Measurements from ENCODE around the gene COBL. TPM values are rescaled to one million over a fixed set of nuclear protein-coding genes. Genes with fewer than 3 reads are reported as not detected.

COBL gene
- total RNA-seq, 1 donor from 2014 or later, result 53.2 TPM

DNA sequence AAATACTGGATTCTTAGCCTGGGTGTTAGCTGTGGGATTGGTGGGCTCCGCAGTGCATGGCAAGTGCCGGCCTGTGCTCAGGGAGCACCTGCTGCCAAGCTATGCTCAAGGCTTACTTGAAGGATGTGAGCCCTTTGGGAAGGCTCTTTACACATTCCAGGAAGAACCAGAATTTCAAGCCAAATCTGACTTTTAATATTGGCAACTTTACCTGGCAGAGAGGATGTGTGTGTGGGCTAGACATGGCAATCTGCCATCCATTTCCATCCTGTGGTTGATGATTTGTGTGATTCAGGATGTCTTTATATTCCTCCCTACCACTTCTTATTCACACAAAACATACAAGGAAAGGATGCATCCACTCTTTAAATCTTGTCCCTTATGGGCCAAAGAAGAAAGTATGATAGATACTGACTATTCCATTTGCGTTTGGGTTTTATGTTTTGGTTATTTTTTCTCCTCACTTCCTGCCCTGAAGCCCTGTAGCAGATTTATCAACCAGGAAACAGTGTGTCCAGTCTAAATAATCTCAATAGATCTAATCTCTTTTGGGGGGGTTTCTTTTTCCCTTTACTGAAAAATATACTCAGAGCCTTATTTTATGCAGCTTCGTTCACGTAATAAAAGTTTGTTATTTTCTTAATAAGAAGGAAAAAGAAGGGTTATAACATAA lies 247.1 kb downstream of the COBL start:
- H3K4me1 ChIP-seq (ENCODE audit: control insufficient read depth in 3 of 3, insufficient read depth in 3 of 3, low read length in 3 of 3), result peaks cover 3 to 9% (median 4%) of the 10 kb centered on the region in 3 donors
- peak overlapping the region; percentile 33 for H3K27ac ChIP-seq (ENCODE audit: low read depth, low read length)
- no peaks in the 10 kb centered on the region for H3K9me3 ChIP-seq (ENCODE audit: control insufficient read depth in 3 of 3, low read length in 3 of 3)
- H3K9ac ChIP-seq (ENCODE audit: low read depth in 1 of 3, low read length in 3 of 3), result no peak overlapping the region
- H3K36me3 ChIP-seq (ENCODE audit: control insufficient read depth in 3 of 3, insufficient read depth in 3 of 3, low read length in 3 of 3), result no peaks in the 10 kb centered on the region
- H3K4me3 ChIP-seq (ENCODE audit: low read length in 3 of 3), result no peak overlapping the region
- H3K27me3 ChIP-seq (ENCODE audit: control insufficient read depth in 3 of 3, insufficient read depth in 3 of 3, low read length in 3 of 3), result no peaks in the 10 kb centered on the region

DNA sequence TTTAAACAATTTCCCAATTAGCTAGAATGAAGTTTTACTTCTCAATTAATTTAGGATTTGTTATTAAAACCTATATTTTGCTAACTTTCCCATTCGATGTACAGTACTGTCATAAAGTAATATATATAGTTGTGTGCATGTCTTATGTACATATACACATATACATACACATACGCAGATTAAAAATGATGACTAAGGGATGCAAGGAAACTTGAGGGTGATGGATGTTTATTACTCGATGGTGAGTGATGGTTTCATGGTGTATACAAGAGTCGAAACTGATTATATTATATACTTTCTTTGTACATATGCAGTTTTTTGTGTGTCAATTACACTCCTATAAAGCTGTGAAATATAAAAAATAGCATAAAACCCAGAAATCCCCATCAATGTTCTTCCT lies 248.2 kb downstream of the COBL start:
- H3K27ac ChIP-seq (ENCODE audit: low read depth, low read length), result no peak overlapping the region
- H3K4me3 ChIP-seq (ENCODE audit: low read length in 3 of 3), result no peak overlapping the region
- H3K27me3 ChIP-seq (ENCODE audit: control insufficient read depth in 3 of 3, insufficient read depth in 3 of 3, low read length in 3 of 3), result no peaks in the 10 kb centered on the region
- H3K36me3 ChIP-seq (ENCODE audit: control insufficient read depth in 3 of 3, insufficient read depth in 3 of 3, low read length in 3 of 3), result no peaks in the 10 kb centered on the region
- H3K4me1 ChIP-seq (ENCODE audit: control insufficient read depth in 3 of 3, insufficient read depth in 3 of 3, low read length in 3 of 3), result peaks cover 3 to 9% (median 4%) of the 10 kb centered on the region in 3 donors
- no peaks in the 10 kb centered on the region for H3K9me3 ChIP-seq (ENCODE audit: control insufficient read depth in 3 of 3, low read length in 3 of 3)
- H3K9ac ChIP-seq (ENCODE audit: low read depth in 1 of 3, low read length in 3 of 3), result no peak overlapping the region

DNA sequence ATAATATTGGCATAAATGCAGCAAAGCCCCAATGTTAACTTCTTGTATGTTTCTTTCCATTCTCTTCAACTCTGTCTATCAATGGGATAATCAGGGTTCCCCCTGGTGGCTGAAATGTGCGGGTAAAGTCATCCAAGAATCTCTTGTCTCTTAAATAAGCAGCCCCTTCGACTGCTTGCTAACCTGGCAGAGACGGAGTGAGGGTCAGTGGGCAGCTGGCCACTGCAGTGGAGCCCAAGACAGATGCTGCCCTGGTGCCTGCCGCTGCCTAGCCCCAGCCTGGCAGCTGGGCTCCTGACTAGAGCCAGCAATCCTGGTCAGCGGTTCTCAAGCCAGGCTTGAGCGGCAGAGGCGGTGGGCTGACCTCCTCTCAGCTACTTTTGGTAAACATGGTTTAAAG lies 248.9 kb downstream of the COBL start:
- no peak overlapping the region for H3K9ac ChIP-seq (ENCODE audit: low read depth in 1 of 3, low read length in 3 of 3)
- H3K4me1 ChIP-seq (ENCODE audit: control insufficient read depth in 3 of 3, insufficient read depth in 3 of 3, low read length in 3 of 3), result peaks cover 4 to 10% (median 4%) of the 10 kb centered on the region in 3 donors
- no peaks in the 10 kb centered on the region for H3K9me3 ChIP-seq (ENCODE audit: control insufficient read depth in 3 of 3, low read length in 3 of 3)
- H3K27me3 ChIP-seq (ENCODE audit: control insufficient read depth in 3 of 3, insufficient read depth in 3 of 3, low read length in 3 of 3), result no peaks in the 10 kb centered on the region
- H3K4me3 ChIP-seq (ENCODE audit: low read length in 3 of 3), result no peak overlapping the region
- no peak overlapping the region for H3K27ac ChIP-seq (ENCODE audit: low read depth, low read length)
- H3K36me3 ChIP-seq (ENCODE audit: control insufficient read depth in 3 of 3, insufficient read depth in 3 of 3, low read length in 3 of 3), result no peaks in the 10 kb centered on the region

DNA sequence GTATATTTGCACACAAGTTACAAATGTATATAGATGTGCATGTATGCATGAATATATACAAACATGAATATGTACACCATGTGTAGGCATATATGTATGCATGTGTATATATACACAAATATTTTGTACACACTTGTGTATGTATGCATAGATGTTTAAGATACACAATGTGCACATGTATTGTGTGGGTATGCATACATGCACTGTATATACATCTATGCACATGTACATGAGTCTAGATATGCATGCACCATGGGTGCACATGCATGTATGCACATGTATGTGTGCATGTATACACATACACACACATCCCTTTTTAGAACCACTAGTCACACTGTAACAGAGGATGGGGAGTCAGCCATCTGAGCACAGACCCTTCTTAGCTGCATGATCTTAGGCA lies 249.4 kb downstream of the COBL start:
- no peak overlapping the region for H3K27ac ChIP-seq (ENCODE audit: low read depth, low read length)
- no peak overlapping the region for H3K9ac ChIP-seq (ENCODE audit: low read depth in 1 of 3, low read length in 3 of 3)
- H3K36me3 ChIP-seq (ENCODE audit: control insufficient read depth in 3 of 3, insufficient read depth in 3 of 3, low read length in 3 of 3), result no peaks in the 10 kb centered on the region
- H3K4me3 ChIP-seq (ENCODE audit: low read length in 3 of 3), result no peak overlapping the region
- H3K9me3 ChIP-seq (ENCODE audit: control insufficient read depth in 3 of 3, low read length in 3 of 3), result no peaks in the 10 kb centered on the region
- H3K4me1 ChIP-seq (ENCODE audit: control insufficient read depth in 3 of 3, insufficient read depth in 3 of 3, low read length in 3 of 3), result peaks cover 4 to 15% (median 9%) of the 10 kb centered on the region in 3 donors
- H3K27me3 ChIP-seq (ENCODE audit: control insufficient read depth in 3 of 3, insufficient read depth in 3 of 3, low read length in 3 of 3), result no peaks in the 10 kb centered on the region

DNA sequence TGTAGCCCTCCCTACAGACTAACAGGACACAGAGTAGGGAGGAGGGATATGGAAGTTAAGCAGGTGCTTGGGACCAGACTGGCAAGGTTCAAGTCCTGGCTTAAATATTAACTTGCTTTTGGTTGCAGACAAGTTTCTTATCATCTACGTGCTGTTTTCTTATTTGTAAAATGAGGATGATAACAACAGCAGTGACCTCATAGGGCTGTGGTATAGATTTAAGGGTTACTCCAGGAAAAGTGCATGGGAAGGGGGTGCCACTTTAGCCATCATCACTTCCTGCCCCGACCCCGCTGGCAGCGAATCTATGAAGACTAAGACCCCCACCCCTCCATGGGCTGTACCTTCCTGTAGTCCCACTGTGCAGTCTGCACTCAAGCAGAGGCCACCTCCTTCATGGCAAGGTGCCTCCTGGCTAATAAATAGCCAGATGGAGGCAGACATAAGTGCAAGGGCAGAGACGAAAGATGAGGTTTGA lies 250.2 kb downstream of the COBL start:
- H3K27me3 ChIP-seq (ENCODE audit: control insufficient read depth in 3 of 3, insufficient read depth in 3 of 3, low read length in 3 of 3), result no peaks in the 10 kb centered on the region
- H3K9ac ChIP-seq (ENCODE audit: low read depth in 1 of 3, low read length in 3 of 3), result no peak overlapping the region
- no peaks in the 10 kb centered on the region for H3K9me3 ChIP-seq (ENCODE audit: control insufficient read depth in 3 of 3, low read length in 3 of 3)
- H3K4me1 ChIP-seq (ENCODE audit: control insufficient read depth in 3 of 3, insufficient read depth in 3 of 3, low read length in 3 of 3), result peaks cover 4 to 16% (median 12%) of the 10 kb centered on the region in 3 donors
- H3K4me3 ChIP-seq (ENCODE audit: low read length in 3 of 3), result no peak overlapping the region
- H3K27ac ChIP-seq (ENCODE audit: low read depth, low read length), result no peak overlapping the region
- no peaks in the 10 kb centered on the region for H3K36me3 ChIP-seq (ENCODE audit: control insufficient read depth in 3 of 3, insufficient read depth in 3 of 3, low read length in 3 of 3)

DNA sequence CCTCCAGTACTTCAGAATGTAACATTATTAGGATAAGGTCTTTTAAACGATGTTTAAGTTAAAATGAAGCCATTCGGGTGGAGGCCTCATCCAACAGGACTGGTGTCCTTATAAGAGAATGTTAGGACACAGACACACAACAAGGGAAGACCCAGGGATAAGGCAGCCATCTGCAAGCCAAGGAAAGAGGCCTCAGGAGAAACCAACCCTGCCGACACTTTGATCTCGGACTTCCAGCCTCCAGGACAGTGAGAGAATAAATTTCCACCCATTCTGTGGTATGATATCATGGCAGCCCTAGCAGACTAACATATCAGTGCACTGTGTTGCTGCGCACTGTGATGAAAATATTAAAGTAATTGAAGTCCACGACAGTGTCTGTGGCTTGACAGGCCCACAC lies 250.8 kb downstream of the COBL start:
- Histone ChIP-seq H3K9me3 (ENCODE audit: control insufficient read depth in 3 of 3, low read length in 3 of 3) (no peaks in the 10 kb centered on the region), H3K27me3 (ENCODE audit: control insufficient read depth in 3 of 3, insufficient read depth in 3 of 3, low read length in 3 of 3) (no peaks in the 10 kb centered on the region), H3K36me3 (ENCODE audit: control insufficient read depth in 3 of 3, insufficient read depth in 3 of 3, low read length in 3 of 3) (no peaks in the 10 kb centered on the region), H3K27ac (ENCODE audit: low read depth, low read length) (no peak overlapping the region), H3K4me1 (ENCODE audit: control insufficient read depth in 3 of 3, insufficient read depth in 3 of 3, low read length in 3 of 3) (peaks cover 4 to 16% (median 12%) of the 10 kb centered on the region in 3 donors), H3K4me3 (ENCODE audit: low read length in 3 of 3) (no peak overlapping the region), H3K9ac (ENCODE audit: low read depth in 1 of 3, low read length in 3 of 3) (no peak overlapping the region)

DNA sequence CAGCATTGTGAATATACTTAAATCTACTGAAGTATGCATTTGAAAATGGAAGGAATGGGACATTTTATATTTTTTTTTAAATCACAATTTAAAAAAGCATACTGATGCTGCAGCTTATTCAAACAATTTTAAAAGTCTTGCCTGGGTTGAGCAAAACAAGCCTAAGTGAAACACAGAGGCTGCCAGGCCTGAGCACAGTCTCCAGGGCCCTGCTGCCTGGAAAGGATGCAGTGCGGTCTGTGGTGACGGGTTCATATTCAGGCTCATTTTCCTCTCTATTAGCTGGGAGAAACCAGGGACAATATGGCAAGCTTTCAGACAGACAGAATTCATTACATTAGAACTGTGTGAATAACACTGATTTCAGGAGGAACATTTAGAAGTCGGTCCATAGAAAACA lies 251.9 kb downstream of the COBL start:
- Histone ChIP-seq H3K4me1 (ENCODE audit: control insufficient read depth in 3 of 3, insufficient read depth in 3 of 3, low read length in 3 of 3) (peaks cover 4 to 16% (median 12%) of the 10 kb centered on the region in 3 donors), H3K4me3 (ENCODE audit: low read length in 3 of 3) (no peak overlapping the region), H3K36me3 (ENCODE audit: control insufficient read depth in 3 of 3, insufficient read depth in 3 of 3, low read length in 3 of 3) (no peaks in the 10 kb centered on the region), H3K9ac (ENCODE audit: low read depth in 1 of 3, low read length in 3 of 3) (no peak overlapping the region), H3K27me3 (ENCODE audit: control insufficient read depth in 3 of 3, insufficient read depth in 3 of 3, low read length in 3 of 3) (no peaks in the 10 kb centered on the region), H3K9me3 (ENCODE audit: control insufficient read depth in 3 of 3, low read length in 3 of 3) (no peaks in the 10 kb centered on the region), H3K27ac (ENCODE audit: low read depth, low read length) (no peak overlapping the region)

DNA sequence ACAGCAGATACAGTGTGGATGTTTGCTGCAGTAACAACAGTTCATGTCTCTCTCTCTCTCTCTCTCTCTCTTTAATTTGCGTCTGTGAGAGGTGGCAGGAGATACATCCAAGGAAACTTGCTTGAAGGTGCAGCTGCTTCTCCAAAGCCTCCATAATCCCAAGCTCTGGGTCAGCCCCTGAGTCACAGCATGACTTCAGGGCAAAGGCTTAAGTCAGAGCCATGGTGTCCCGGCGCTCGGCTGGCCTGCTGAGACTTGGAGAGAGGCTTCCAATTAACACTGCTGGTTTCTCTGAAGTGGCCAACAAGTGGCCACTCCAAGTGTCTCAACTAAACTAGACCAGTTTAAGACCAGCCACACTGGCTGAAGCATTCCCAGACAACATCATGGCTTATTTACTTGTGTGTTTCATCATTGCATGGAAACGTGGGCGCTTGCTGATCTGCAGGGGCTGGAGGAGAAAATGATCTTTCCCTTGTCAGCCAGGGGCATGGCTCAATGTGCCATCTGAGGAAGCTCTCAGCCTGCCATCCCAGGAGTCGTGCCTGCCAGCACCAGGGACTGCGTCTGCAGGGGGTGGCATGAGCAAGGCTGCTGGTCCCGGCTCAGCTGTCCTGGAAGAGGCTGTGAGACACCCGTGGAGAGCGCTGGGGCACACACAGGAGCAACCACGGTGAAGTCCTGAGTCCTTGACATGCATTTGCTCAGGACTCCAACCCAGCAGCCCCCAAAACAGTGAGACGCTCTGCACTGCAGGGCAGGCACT lies 254.2 kb downstream of the COBL start:
- no peaks in the 10 kb centered on the region for H3K27me3 ChIP-seq (ENCODE audit: control insufficient read depth in 3 of 3, insufficient read depth in 3 of 3, low read length in 3 of 3)
- H3K4me1 ChIP-seq (ENCODE audit: control insufficient read depth in 3 of 3, insufficient read depth in 3 of 3, low read length in 3 of 3), result peaks cover 0 to 9% (median 7%) of the 10 kb centered on the region in 3 donors
- no peak overlapping the region for H3K4me3 ChIP-seq (ENCODE audit: low read length in 3 of 3)
- H3K27ac ChIP-seq (ENCODE audit: low read depth, low read length), result no peak overlapping the region
- H3K9me3 ChIP-seq (ENCODE audit: control insufficient read depth in 3 of 3, low read length in 3 of 3), result no peaks in the 10 kb centered on the region
- H3K9ac ChIP-seq (ENCODE audit: low read depth in 1 of 3, low read length in 3 of 3), result no peak overlapping the region
- no peaks in the 10 kb centered on the region for H3K36me3 ChIP-seq (ENCODE audit: control insufficient read depth in 3 of 3, insufficient read depth in 3 of 3, low read length in 3 of 3)

DNA sequence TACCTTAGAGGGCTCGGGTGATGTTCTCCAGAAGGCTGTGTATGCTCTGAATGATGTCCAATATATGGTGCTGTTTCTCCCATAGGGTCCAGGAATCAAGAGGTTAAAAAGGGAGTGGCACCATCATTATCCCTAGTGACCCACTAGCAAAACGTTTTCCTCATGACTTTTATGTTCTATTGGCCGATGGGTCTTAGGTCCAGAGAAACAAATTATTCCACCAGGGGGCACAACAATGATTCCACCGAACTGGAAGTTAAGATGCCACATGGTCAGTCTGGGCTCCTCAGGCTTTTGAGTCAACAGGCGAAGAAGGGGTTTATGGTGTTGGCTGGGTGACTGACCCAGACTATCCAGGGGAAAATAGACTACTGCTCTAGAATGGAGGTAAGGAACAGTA lies 256.1 kb downstream of the COBL start:
- Histone ChIP-seq H3K4me3 (ENCODE audit: low read length in 3 of 3) (no peak overlapping the region), H3K9ac (ENCODE audit: low read depth in 1 of 3, low read length in 3 of 3) (no peak overlapping the region), H3K4me1 (ENCODE audit: control insufficient read depth in 3 of 3, insufficient read depth in 3 of 3, low read length in 3 of 3) (peaks cover 0 to 9% (median 7%) of the 10 kb centered on the region in 3 donors), H3K36me3 (ENCODE audit: control insufficient read depth in 3 of 3, insufficient read depth in 3 of 3, low read length in 3 of 3) (no peaks in the 10 kb centered on the region), H3K27ac (ENCODE audit: low read depth, low read length) (no peak overlapping the region), H3K27me3 (ENCODE audit: control insufficient read depth in 3 of 3, insufficient read depth in 3 of 3, low read length in 3 of 3) (no peaks in the 10 kb centered on the region), H3K9me3 (ENCODE audit: control insufficient read depth in 3 of 3, low read length in 3 of 3) (no peaks in the 10 kb centered on the region)

DNA sequence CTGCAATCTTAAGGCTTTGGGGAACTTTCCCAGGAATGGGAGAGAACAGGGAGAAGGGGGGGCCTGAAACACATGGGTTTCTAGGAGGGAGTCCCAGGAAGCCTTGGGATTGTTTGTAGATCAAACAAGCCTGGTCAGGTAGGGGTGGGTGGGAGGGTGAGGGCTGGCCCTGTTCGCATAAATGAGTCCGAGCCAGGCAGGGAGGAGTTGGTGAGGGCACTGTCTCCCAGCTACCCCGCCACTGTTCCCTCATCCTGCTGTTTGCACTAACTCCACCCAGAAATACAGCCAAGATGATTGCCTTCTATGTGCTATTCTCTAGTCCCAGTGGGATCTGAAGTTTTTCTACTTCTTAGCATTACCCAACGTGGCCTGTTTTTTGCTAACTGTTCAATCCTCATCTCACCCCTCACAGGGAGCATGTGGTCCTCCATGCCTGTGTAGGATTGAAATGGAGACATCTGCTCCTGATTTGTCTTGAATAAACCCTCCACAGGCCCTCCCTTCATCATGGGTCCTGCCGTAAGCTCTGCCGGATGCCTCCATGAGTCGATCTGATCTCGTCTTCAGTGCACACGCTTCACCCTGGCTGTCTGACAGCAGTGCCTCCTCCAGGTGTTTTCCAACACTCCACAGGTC lies 257.0 kb downstream of the COBL start:
- H3K9me3 ChIP-seq (ENCODE audit: control insufficient read depth in 3 of 3, low read length in 3 of 3), result no peaks in the 10 kb centered on the region
- H3K4me1 ChIP-seq (ENCODE audit: control insufficient read depth in 3 of 3, insufficient read depth in 3 of 3, low read length in 3 of 3), result peaks cover 0 to 9% (median 7%) of the 10 kb centered on the region in 3 donors
- H3K9ac ChIP-seq (ENCODE audit: low read depth in 1 of 3, low read length in 3 of 3), result no peak overlapping the region
- H3K27me3 ChIP-seq (ENCODE audit: control insufficient read depth in 3 of 3, insufficient read depth in 3 of 3, low read length in 3 of 3), result no peaks in the 10 kb centered on the region
- H3K36me3 ChIP-seq (ENCODE audit: control insufficient read depth in 3 of 3, insufficient read depth in 3 of 3, low read length in 3 of 3), result no peaks in the 10 kb centered on the region
- no peak overlapping the region for H3K27ac ChIP-seq (ENCODE audit: low read depth, low read length)
- no peak overlapping the region for H3K4me3 ChIP-seq (ENCODE audit: low read length in 3 of 3)

All from skeletal muscle tissue (tissue), 4 donors.